HEK293 (cell line): Measurements from ENCODE around the gene CAPN8.

Experiments
- BCL11A ChIP-seq: fragments of 450-650 bp; formaldehyde crosslinking; IDR thresholded peaks from 2 replicates; pipeline ENCODE4 v1.5.1; 2016; ENCODE audit warnings: low read depth, missing biosample characterization, missing genetic modification characterization
- FEZF1 ChIP-seq: fragments of 450-650 bp; formaldehyde crosslinking; IDR thresholded peaks from 2 replicates; pipeline ENCODE4 v1.5.1; 2016; ENCODE audit warnings: missing biosample characterization, missing genetic modification characterization
- IKZF3 ChIP-seq: fragments of 450-650 bp; IDR thresholded peaks from 2 replicates; pipeline ENCODE4 v1.5.0; 2018; ENCODE audit warnings: missing biosample characterization, mild to moderate bottlenecking, missing genetic modification characterization, moderate library complexity
- KLF1 ChIP-seq: fragments of 450-650 bp; formaldehyde crosslinking; IDR thresholded peaks from 2 replicates; pipeline ENCODE4 v1.5.1; 2016; ENCODE audit warnings: missing biosample characterization, missing genetic modification characterization
- SALL2 ChIP-seq: fragments of 450-650 bp; formaldehyde crosslinking; IDR thresholded peaks from 2 replicates; pipeline ENCODE4 v1.5.0; 2017; ENCODE audit warnings: missing biosample characterization, mild to moderate bottlenecking, missing genetic modification characterization, borderline replicate concordance
- WT1 ChIP-seq: fragments of 450-650 bp; formaldehyde crosslinking; IDR thresholded peaks from 2 replicates; pipeline ENCODE4 v1.5.1; 2016; ENCODE audit warnings: missing biosample characterization, missing genetic modification characterization
- ZFHX2 ChIP-seq: fragments of 450-650 bp; formaldehyde crosslinking; conservative IDR thresholded peaks from 2 replicates; pipeline ENCODE4 v1.5.1; 2016; ENCODE audit warnings: missing biosample characterization, missing genetic modification characterization
- ZNF140 ChIP-seq: fragments of 450-650 bp; formaldehyde crosslinking; IDR thresholded peaks from 2 replicates; pipeline ENCODE4 v1.5.1; 2016; ENCODE audit warnings: missing biosample characterization, missing genetic modification characterization
- ZNF350 ChIP-seq: fragments of 450-650 bp; formaldehyde crosslinking; IDR thresholded peaks from 2 replicates; pipeline ENCODE4 v1.5.0; 2017; ENCODE audit warnings: missing biosample characterization, mild to moderate bottlenecking, missing genetic modification characterization
- ZNF37A ChIP-seq: fragments of 450-650 bp; IDR thresholded peaks from 2 replicates; pipeline ENCODE4 v1.5.1; 2018; ENCODE audit warnings: missing biosample characterization, missing genetic modification characterization
- ZNF529 ChIP-seq: fragments of 450-650 bp; formaldehyde crosslinking; IDR thresholded peaks from 2 replicates; pipeline ENCODE4 v1.5.1; 2017; ENCODE audit warnings: missing genetic modification characterization, missing biosample characterization; ENCODE audit not compliant: insufficient replicate concordance
- ZNF530 ChIP-seq: fragments of 450-650 bp; formaldehyde crosslinking; IDR thresholded peaks from 2 replicates; pipeline ENCODE4 v1.5.1; 2016; ENCODE audit warnings: low read depth, missing biosample characterization, missing genetic modification characterization
- ZNF560 ChIP-seq: fragments of 450-650 bp; formaldehyde crosslinking; IDR thresholded peaks from 2 replicates; pipeline ENCODE4 v1.5.1; 2017; ENCODE audit warnings: missing biosample characterization, missing genetic modification characterization, borderline replicate concordance
- ZNF561 ChIP-seq: fragments of 450-650 bp; IDR thresholded peaks from 2 replicates; pipeline ENCODE4 v1.5.1; 2018; ENCODE audit warnings: missing biosample characterization, missing genetic modification characterization, borderline replicate concordance
- ZNF596 ChIP-seq: fragments of 450-650 bp; IDR thresholded peaks from 2 replicates; pipeline ENCODE4 v1.5.0; 2018; ENCODE audit warnings: missing biosample characterization, mild to moderate bottlenecking, missing genetic modification characterization, moderate library complexity
- ZNF658 ChIP-seq: fragments of 450-650 bp; formaldehyde crosslinking; IDR thresholded peaks from 2 replicates; pipeline ENCODE4; 2016; ENCODE audit warnings: missing biosample characterization, missing genetic modification characterization
- ZNF664 ChIP-seq: fragments of 450-650 bp; formaldehyde crosslinking; IDR thresholded peaks from 2 replicates; pipeline ENCODE4 v1.5.1; 2016; ENCODE audit warnings: missing biosample characterization, missing genetic modification characterization
- ZNF777 ChIP-seq: fragments of 450-650 bp; formaldehyde crosslinking; IDR thresholded peaks from 2 replicates; pipeline ENCODE4 v1.5.1; 2017; ENCODE audit warnings: missing biosample characterization, missing genetic modification characterization, borderline replicate concordance
- ZNF830 ChIP-seq: fragments of 450-650 bp; IDR thresholded peaks from 2 replicates; pipeline ENCODE4 v1.5.0; 2018; ENCODE audit warnings: missing biosample characterization, missing genetic modification characterization, low read depth, mild to moderate bottlenecking, moderate library complexity
- TF ChIP-seq, protein P1 (sequence below): fragments of 450-650 bp; formaldehyde crosslinking; conservative IDR thresholded peaks from 2 replicates; pipeline ENCODE4 v1.5.1; 2016; ENCODE audit warnings: low read depth, missing biosample characterization, missing genetic modification characterization
- TF ChIP-seq, protein P2 (sequence below): fragments of 450-650 bp; formaldehyde crosslinking; IDR thresholded peaks from 2 replicates; pipeline ENCODE4 v1.5.1; 2017; ENCODE audit warnings: missing biosample characterization, missing genetic modification characterization
- TF ChIP-seq, protein P3 (sequence below): fragments of 450-650 bp; formaldehyde crosslinking; IDR thresholded peaks from 2 replicates; pipeline ENCODE4 v1.5.1; 2016; ENCODE audit warnings: missing biosample characterization, missing genetic modification characterization
- TF ChIP-seq, protein P4 (sequence below): fragments of 450-650 bp; formaldehyde crosslinking; IDR thresholded peaks from 2 replicates; pipeline ENCODE4 v1.5.1; 2016; ENCODE audit warnings: missing biosample characterization, missing genetic modification characterization
- TF ChIP-seq, protein P5 (sequence below): fragments of 450-650 bp; formaldehyde crosslinking; IDR thresholded peaks from 2 replicates; pipeline ENCODE4 v1.5.1; 2016; ENCODE audit warnings: missing biosample characterization, missing genetic modification characterization
- TF ChIP-seq, protein P6 (sequence below): fragments of 450-650 bp; formaldehyde crosslinking; IDR thresholded peaks from 2 replicates; pipeline ENCODE4 v1.5.1; 2017; ENCODE audit warnings: missing biosample characterization, missing genetic modification characterization

CAPN8 gene

DNA sequence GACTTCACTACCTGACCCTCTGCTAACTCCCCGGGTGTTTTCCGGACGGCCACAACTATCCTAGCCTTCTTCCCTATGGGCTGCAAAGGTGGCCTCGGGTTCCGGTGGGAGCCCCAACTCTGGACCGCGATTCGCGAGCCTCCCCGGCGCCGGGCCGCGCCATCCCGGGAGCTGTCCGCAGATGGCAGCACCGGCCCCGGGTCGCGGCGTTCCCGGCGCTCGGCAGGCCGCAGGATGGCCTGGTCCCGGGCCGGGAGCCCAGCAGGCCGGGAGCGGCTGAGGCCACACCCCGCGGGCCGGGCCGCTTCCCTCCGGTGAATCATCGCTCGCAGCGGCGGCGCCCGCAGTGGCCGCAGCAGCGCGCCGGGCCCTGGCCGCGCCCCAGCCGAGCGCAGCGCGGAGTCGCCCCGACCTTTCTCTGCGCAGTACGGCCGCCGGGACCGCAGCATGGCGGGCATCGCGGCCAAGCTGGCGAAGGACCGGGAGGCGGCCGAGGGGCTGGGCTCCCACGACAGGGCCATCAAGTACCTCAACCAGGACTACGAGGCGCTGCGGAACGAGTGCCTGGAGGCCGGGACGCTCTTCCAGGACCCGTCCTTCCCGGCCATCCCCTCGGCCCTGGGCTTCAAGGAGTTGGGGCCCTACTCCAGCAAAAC is 46.8 kb upstream of the CAPN8 start, which contains the start of gene CAPN2 (continued):
- TF ChIP-seq, protein P1, sequence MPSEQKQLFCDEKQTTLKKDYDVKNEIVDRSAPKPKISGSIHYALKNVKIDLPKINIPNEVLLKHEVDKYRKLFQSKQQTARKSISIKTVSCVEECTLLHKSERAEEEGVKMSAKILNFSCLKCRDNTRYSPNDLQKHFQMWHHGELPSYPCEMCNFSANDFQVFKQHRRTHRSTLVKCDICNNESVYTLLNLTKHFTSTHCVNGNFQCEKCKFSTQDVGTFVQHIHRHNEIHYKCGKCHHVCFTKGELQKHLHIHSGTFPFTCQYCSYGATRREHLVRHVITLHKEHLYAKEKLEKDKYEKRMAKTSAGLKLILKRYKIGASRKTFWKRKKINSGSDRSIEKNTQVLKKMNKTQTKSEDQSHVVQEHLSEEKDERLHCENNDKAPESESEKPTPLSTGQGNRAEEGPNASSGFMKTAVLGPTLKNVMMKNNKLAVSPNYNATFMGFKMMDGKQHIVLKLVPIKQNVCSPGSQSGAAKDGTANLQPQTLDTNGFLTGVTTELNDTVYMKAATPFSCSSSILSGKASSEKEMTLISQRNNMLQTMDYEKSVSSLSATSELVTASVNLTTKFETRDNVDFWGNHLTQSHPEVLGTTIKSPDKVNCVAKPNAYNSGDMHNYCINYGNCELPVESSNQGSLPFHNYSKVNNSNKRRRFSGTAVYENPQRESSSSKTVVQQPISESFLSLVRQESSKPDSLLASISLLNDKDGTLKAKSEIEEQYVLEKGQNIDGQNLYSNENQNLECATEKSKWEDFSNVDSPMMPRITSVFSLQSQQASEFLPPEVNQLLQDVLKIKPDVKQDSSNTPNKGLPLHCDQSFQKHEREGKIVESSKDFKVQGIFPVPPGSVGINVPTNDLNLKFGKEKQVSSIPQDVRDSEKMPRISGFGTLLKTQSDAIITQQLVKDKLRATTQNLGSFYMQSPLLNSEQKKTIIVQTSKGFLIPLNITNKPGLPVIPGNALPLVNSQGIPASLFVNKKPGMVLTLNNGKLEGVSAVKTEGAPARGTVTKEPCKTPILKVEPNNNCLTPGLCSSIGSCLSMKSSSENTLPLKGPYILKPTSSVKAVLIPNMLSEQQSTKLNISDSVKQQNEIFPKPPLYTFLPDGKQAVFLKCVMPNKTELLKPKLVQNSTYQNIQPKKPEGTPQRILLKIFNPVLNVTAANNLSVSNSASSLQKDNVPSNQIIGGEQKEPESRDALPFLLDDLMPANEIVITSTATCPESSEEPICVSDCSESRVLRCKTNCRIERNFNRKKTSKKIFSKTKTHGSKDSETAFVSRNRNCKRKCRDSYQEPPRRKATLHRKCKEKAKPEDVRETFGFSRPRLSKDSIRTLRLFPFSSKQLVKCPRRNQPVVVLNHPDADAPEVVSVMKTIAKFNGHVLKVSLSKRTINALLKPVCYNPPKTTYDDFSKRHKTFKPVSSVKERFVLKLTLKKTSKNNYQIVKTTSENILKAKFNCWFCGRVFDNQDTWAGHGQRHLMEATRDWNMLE (tag by site-specific recombination): no peak; the same call in 1 of the 2 replicates
- TF ChIP-seq ZNF777 (tag by site-specific recombination): no peak
- TF ChIP-seq, protein P2, sequence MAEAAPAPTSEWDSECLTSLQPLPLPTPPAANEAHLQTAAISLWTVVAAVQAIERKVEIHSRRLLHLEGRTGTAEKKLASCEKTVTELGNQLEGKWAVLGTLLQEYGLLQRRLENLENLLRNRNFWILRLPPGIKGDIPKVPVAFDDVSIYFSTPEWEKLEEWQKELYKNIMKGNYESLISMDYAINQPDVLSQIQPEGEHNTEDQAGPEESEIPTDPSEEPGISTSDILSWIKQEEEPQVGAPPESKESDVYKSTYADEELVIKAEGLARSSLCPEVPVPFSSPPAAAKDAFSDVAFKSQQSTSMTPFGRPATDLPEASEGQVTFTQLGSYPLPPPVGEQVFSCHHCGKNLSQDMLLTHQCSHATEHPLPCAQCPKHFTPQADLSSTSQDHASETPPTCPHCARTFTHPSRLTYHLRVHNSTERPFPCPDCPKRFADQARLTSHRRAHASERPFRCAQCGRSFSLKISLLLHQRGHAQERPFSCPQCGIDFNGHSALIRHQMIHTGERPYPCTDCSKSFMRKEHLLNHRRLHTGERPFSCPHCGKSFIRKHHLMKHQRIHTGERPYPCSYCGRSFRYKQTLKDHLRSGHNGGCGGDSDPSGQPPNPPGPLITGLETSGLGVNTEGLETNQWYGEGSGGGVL (tag by site-specific recombination): no peak
- no peak for TF ChIP-seq ZNF830 (tag by site-specific recombination)
- no peak for TF ChIP-seq ZNF658 (tag by site-specific recombination)
- TF ChIP-seq WT1 (tag by site-specific recombination): no peak; the same call in 1 of the 2 replicates
- no peak for TF ChIP-seq FEZF1 (tag by site-specific recombination)
- no peak for TF ChIP-seq ZNF140 (tag by site-specific recombination)
- no peak; the same call in 1 of the 2 replicates for TF ChIP-seq ZNF37A
- peak; percentile 82 for TF ChIP-seq KLF1 (tag by site-specific recombination)
- peak; percentile 100 for TF ChIP-seq ZNF560
- peak; percentile 99 for TF ChIP-seq IKZF3 (tag by site-specific recombination)
- TF ChIP-seq ZNF561: peak; percentile 81; the same call in 1 of the 2 replicates
- TF ChIP-seq, protein P3, sequence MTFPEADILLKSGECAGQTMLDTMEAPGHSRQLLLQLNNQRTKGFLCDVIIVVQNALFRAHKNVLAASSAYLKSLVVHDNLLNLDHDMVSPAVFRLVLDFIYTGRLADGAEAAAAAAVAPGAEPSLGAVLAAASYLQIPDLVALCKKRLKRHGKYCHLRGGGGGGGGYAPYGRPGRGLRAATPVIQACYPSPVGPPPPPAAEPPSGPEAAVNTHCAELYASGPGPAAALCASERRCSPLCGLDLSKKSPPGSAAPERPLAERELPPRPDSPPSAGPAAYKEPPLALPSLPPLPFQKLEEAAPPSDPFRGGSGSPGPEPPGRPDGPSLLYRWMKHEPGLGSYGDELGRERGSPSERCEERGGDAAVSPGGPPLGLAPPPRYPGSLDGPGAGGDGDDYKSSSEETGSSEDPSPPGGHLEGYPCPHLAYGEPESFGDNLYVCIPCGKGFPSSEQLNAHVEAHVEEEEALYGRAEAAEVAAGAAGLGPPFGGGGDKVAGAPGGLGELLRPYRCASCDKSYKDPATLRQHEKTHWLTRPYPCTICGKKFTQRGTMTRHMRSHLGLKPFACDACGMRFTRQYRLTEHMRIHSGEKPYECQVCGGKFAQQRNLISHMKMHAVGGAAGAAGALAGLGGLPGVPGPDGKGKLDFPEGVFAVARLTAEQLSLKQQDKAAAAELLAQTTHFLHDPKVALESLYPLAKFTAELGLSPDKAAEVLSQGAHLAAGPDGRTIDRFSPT (tag by site-specific recombination): no peak
- TF ChIP-seq, protein P4, sequence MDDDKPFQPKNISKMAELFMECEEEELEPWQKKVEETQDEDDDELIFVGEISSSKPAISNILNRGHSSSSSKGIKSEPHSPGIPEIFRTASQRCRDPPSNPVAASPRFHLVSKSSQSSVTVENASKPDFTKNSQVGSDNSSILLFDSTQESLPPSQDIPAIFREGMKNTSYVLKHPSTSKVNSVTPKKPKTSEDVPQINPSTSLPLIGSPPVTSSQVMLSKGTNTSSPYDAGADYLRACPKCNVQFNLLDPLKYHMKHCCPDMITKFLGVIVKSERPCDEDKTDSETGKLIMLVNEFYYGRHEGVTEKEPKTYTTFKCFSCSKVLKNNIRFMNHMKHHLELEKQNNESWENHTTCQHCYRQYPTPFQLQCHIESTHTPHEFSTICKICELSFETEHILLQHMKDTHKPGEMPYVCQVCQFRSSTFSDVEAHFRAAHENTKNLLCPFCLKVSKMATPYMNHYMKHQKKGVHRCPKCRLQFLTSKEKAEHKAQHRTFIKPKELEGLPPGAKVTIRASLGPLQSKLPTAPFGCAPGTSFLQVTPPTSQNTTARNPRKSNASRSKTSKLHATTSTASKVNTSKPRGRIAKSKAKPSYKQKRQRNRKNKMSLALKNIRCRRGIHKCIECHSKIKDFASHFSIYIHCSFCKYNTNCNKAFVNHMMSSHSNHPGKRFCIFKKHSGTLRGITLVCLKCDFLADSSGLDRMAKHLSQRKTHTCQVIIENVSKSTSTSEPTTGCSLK: no peak
- no peak for TF ChIP-seq ZNF529 (tag by site-specific recombination)
- TF ChIP-seq, protein P5, sequence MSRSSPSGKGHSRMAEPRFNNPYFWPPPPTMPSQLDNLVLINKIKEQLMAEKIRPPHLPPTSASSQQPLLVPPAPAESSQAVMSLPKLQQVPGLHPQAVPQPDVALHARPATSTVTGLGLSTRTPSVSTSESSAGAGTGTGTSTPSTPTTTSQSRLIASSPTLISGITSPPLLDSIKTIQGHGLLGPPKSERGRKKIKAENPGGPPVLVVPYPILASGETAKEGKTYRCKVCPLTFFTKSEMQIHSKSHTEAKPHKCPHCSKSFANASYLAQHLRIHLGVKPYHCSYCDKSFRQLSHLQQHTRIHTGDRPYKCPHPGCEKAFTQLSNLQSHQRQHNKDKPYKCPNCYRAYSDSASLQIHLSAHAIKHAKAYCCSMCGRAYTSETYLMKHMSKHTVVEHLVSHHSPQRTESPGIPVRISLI (tag by site-specific recombination): no peak
- no peak for TF ChIP-seq ZNF530
- TF ChIP-seq SALL2: no peak
- TF ChIP-seq BCL11A: no peak
- TF ChIP-seq, protein P6, sequence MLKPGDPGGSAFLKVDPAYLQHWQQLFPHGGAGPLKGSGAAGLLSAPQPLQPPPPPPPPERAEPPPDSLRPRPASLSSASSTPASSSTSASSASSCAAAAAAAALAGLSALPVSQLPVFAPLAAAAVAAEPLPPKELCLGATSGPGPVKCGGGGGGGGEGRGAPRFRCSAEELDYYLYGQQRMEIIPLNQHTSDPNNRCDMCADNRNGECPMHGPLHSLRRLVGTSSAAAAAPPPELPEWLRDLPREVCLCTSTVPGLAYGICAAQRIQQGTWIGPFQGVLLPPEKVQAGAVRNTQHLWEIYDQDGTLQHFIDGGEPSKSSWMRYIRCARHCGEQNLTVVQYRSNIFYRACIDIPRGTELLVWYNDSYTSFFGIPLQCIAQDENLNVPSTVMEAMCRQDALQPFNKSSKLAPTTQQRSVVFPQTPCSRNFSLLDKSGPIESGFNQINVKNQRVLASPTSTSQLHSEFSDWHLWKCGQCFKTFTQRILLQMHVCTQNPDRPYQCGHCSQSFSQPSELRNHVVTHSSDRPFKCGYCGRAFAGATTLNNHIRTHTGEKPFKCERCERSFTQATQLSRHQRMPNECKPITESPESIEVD (tag by site-specific recombination): no peak
- no peak for TF ChIP-seq ZNF664
- peak; percentile 25; the same call in 1 of the 2 replicates for TF ChIP-seq ZNF596 (tag by site-specific recombination)
- no peak for TF ChIP-seq ZNF350 (tag by site-specific recombination)
- TF ChIP-seq ZFHX2 (tag by site-specific recombination): no peak
